DOHH2 (cell line): ENCODE results near the gene GOLGA2.

Experiments used
- CTCF ChIP-seq: fragments of 200-600 bp; sonication (generic); IDR thresholded peaks from one replicate; pipeline ENCODE4 v1.5.1; 2014; ENCODE audit warnings: antibody characterized with exemption, mild to moderate bottlenecking, low read depth, low read length; ENCODE audit not compliant: poor library complexity, severe bottlenecking
- EZH2phosphoT487 ChIP-seq: fragments of 200-600 bp; sonication (generic); IDR thresholded peaks from 2 replicates; pipeline ENCODE4 v1.6.1; 2017; ENCODE audit warnings: borderline replicate concordance, mild to moderate bottlenecking, antibody characterized with exemption, low read length, moderate library complexity, mixed read lengths

GRCh38 chr9:128309551-128309950 lies 33.7 kb upstream of the GOLGA2 start:
- no peak for TF ChIP-seq CTCF
- TF ChIP-seq EZH2phosphoT487: no peak
